Neural crest cell (in vitro differentiated cells): Measurements from ENCODE around the gene ATL1. TPM values are rescaled to one million over a fixed set of nuclear protein-coding genes. Genes with fewer than 3 reads are reported as not detected.
"Not testable (repeated sequence)": the region's sequence is repeated elsewhere in the genome, so short reads cannot be mapped to it uniquely, and the experiment has no call there.

Source experiments
- DNase-seq: peaks from one replicate; pipeline ENCODE4 v3.0.0; 2021; ENCODE audit warnings: low read depth, mixed read lengths, low spot score
- H3K27ac Mint-ChIP-seq: one replicate; pipeline ENCODE4 v1.8.0; 2021; ENCODE audit warnings: mild to moderate bottlenecking, mixed read lengths; ENCODE audit not compliant: unreplicated experiment
- H3K27me3 Mint-ChIP-seq: 2 replicates; pipeline ENCODE4 v1.8.0; 2021; ENCODE audit warnings: low read depth, mild to moderate bottlenecking, mixed read lengths
- H3K36me3 Mint-ChIP-seq: 2 replicates; pipeline ENCODE4 v1.8.0; 2021; ENCODE audit warnings: low read depth, mild to moderate bottlenecking, mixed read lengths
- H3K4me1 Mint-ChIP-seq: 2 replicates; pipeline ENCODE4 v1.8.0; 2021; ENCODE audit warnings: mixed read lengths
- H3K4me3 Mint-ChIP-seq: one replicate; pipeline ENCODE4 v1.8.0; 2021; ENCODE audit warnings: mild to moderate bottlenecking, mixed read lengths
- H3K9me3 Mint-ChIP-seq: 2 replicates; pipeline ENCODE4 v1.8.0; 2021; ENCODE audit warnings: mixed read lengths
- total RNA-seq: library from RNA; stranded (reverse); gene quantifications from 2 replicates; pipeline ENCODE4 v1.2.1, GENCODE V29; 2021
- TF ChIP-seq, protein P1 (sequence below): fragments of 200-600 bp; sonication (generic); conservative IDR thresholded peaks from 2 replicates; pipeline ENCODE4 v1.5.0; 2021; ENCODE audit warnings: antibody characterized with exemption, mild to moderate bottlenecking

The ATL1 gene
- total RNA-seq, 1 donor from 2014 or later: 15.9 TPM

DNA sequence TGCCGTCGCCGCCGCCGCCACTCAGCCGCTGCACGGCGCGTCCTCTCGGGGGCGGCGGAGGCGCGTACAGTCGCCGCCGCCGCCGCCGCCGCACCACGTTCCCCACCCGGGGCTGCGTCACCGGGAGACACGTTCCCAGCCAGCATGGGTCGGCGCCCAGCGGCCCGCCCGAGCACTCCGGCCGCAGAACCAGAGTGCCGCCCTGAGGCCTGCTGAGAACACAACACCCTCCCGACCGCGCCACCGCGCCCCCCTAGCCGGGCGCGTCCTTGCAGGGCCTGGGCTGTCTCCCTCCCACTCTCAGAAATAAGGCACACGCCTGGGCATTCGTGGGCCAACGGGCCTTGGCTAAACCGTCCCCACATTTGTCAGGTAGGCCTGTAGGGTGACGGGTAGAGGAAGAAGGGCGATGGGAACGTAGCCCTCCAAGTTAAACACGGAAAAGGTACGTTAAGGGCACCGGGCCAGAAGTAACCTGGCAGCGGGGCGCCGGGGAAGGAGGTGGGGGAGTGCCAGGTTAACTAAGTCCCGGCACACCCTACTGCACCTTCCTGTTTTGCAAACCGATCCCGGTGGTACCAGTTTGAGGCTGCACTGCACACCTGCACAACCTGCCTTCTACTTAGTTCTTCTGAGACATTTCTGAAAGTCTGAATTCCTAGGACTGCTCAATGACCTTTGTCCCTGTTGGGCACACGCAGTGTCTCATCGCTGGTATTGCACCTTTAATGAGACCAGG is 27.3 kb upstream of the ATL1 start, which contains the start of gene MAP4K5:
Gene MAP4K5 (minus strand): TSS at position 68 of the 739 bp plus-strand sequence. CDS start 520 bp downstream, outside the sequence.
- no peaks in the 10 kb centered on the region for H3K27me3 Mint-ChIP-seq
- TF ChIP-seq, protein P1, sequence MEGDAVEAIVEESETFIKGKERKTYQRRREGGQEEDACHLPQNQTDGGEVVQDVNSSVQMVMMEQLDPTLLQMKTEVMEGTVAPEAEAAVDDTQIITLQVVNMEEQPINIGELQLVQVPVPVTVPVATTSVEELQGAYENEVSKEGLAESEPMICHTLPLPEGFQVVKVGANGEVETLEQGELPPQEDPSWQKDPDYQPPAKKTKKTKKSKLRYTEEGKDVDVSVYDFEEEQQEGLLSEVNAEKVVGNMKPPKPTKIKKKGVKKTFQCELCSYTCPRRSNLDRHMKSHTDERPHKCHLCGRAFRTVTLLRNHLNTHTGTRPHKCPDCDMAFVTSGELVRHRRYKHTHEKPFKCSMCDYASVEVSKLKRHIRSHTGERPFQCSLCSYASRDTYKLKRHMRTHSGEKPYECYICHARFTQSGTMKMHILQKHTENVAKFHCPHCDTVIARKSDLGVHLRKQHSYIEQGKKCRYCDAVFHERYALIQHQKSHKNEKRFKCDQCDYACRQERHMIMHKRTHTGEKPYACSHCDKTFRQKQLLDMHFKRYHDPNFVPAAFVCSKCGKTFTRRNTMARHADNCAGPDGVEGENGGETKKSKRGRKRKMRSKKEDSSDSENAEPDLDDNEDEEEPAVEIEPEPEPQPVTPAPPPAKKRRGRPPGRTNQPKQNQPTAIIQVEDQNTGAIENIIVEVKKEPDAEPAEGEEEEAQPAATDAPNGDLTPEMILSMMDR: peak; percentile 88
- H3K36me3 Mint-ChIP-seq: peaks cover 3% of the 10 kb centered on the region
- peak; percentile 89 for DNase-seq
- H3K4me1 Mint-ChIP-seq: peaks cover 50% of the 10 kb centered on the region
- H3K9me3 Mint-ChIP-seq: peaks cover 4% of the 10 kb centered on the region
- peak within 1 kb of the TSS; percentile 95 for H3K4me3 Mint-ChIP-seq
- H3K27ac Mint-ChIP-seq: peak within 1 kb of the TSS; percentile 98

DNA sequence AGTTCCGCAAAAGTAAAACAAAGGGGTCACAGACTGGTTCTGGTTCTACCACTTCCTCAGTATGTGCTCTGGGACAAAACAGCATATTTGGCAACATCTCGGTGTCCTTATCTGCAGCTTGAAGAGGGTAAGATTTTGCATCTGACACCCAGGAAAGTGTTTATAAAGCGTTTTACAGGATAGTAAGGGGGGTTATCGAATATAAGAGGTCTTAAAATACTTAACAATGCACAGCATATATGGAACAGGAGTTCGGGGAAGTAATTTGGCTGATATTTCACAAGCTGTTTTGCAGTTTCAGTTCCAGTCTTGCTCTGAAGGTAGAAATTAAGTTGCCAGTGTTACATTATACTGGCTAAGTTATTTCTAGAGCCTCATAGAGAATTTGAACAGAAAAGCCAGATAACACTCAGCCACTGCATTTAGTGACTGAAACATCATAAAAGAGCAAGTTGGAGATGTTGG is 26.7 kb upstream of the ATL1 start:
- no peak for DNase-seq
- H3K27ac Mint-ChIP-seq: no peak overlapping the region
- peaks cover 9% of the 10 kb centered on the region for H3K9me3 Mint-ChIP-seq
- peaks cover 6% of the 10 kb centered on the region for H3K36me3 Mint-ChIP-seq
- TF ChIP-seq, protein P1: no peak
- peak overlapping the region; percentile 84 for H3K4me3 Mint-ChIP-seq
- H3K27me3 Mint-ChIP-seq: no peaks in the 10 kb centered on the region
- H3K4me1 Mint-ChIP-seq: peaks cover 45% of the 10 kb centered on the region

DNA sequence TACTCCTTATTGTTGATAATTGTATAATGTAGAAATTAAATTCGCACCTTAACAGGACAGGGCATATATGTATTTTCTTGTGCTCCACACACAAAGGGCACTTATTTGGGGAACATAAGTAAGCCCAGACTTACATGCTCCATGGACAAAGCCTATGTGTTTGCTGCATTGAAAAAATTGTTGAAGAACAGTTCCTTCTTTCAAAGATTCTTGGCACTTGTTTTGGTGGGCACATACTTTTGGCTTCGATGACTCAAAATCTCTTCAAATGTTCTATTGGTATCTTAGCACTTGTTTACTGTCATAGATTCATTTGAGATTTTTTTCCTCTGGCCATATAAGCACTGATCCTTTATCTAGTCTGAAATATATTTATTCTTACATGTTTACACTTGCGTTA is 26.1 kb upstream of the ATL1 start:
- DNase-seq: no peak
- Mint-ChIP-seq H3K4me3 (peak overlapping the region; percentile 84), H3K9me3 (peaks cover 10% of the 10 kb centered on the region), H3K27me3 (no peaks in the 10 kb centered on the region), H3K27ac (peak overlapping the region; percentile 6), H3K4me1 (peaks cover 43% of the 10 kb centered on the region), H3K36me3 (peaks cover 6% of the 10 kb centered on the region)
- TF ChIP-seq, protein P1: no peak

DNA sequence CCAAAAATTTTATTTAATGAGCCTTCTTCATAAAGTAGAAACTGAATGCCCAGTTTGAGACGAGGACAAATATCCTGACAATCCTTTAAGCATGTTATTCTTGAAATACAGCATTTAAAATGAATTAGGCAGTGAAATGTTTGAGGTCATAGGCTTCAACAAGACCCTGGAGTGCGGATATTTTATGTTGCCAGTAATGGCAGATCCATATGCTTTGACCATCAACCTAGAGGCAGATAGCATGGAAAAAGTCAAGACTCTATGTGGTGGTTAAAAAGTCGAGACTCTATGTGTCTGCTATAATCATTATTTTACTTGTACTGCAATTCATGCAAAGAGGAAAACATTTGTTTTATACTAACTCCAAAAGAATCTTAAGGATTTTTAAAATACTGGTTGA is 25.5 kb upstream of the ATL1 start:
- TF ChIP-seq, protein P1: no peak
- Mint-ChIP-seq H3K27ac (no peak overlapping the region), H3K36me3 (peaks cover 6% of the 10 kb centered on the region), H3K4me1 (peaks cover 37% of the 10 kb centered on the region), H3K27me3 (no peaks in the 10 kb centered on the region), H3K9me3 (peaks cover 10% of the 10 kb centered on the region), H3K4me3 (no peak overlapping the region)
- DNase-seq: no peak

DNA sequence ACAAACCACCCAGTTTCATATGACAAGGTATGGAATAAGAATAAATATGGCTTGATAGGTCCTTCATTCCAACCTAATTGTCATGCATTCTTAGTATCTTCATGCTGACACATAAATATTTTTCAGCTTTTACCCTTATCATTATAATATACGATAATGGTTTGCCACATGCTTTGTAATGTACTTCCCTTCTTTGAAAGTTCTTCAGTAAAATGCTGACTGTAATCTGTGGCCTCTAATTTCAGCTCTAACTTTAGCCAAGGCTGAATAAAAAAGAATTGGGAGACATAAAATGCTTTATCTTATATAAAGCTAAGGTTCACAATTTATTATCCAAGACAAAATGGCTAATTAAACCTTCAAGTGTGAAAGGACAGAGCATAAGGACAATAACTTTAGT is 24.9 kb upstream of the ATL1 start:
- peaks cover 6% of the 10 kb centered on the region for H3K36me3 Mint-ChIP-seq
- TF ChIP-seq, protein P1: no peak
- peak overlapping the region; percentile 31 for H3K4me3 Mint-ChIP-seq
- no peak overlapping the region for H3K27ac Mint-ChIP-seq
- no peaks in the 10 kb centered on the region for H3K27me3 Mint-ChIP-seq
- H3K4me1 Mint-ChIP-seq: peaks cover 31% of the 10 kb centered on the region
- H3K9me3 Mint-ChIP-seq: peaks cover 10% of the 10 kb centered on the region
- DNase-seq: no peak

DNA sequence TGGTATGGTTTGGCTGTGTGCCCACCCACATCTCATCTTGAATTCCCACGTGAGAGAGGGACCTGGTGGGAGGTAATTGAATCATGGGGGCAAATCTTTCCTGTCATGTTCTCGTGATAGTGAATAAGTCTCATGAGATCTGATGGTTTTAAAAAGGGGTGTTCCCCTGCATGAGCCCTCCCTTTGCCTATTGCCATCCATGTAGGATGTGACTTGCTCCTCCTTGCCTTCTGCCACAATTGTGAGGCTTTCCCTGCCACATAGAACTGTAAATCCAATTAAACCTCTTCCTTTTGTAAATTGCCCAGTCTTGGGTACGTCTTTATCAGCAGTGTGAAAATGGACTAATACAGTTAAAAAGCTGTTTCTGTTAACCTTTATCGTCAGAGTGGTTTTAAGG is 21.9 kb upstream of the ATL1 start:
- H3K27me3 Mint-ChIP-seq, H3K36me3 Mint-ChIP-seq, H3K27ac Mint-ChIP-seq, DNase-seq, H3K4me3 Mint-ChIP-seq: not testable (repeated sequence)
- Mint-ChIP-seq H3K9me3 (peaks cover 13% of the 10 kb centered on the region), H3K4me1 (peaks cover 12% of the 10 kb centered on the region)
